Stimulated activated CD4-positive, alpha-beta T cell treated with anti-CD3 and anti-CD28 coated beads, Interleukin-2, amount 100 ng/mL, for 4 hours (primary cell): Measurements from ENCODE around the gene MMD.

Experiments
- DNase-seq: peaks from one replicate; pipeline ENCODE4 v3.0.0-alpha.2; 2020; ENCODE audit warnings: low read depth

Gene MMD

GRCh38 chr17:55348749-55349354 lies 72.8 kb downstream of the MMD start:
- peak; percentile 14 for DNase-seq

GRCh38 chr17:55347341-55347740 lies 74.3 kb downstream of the MMD start:
- no peak for DNase-seq

GRCh38 chr17:55346658-55347057 lies 75.0 kb downstream of the MMD start:
- DNase-seq, result no peak

GRCh38 chr17:55345132-55345531 lies 76.5 kb downstream of the MMD start:
- no peak for DNase-seq

- DNase-seq, result no peak
Measured at GRCh38 chr17:55344514-55344997, 77.1 kb downstream of the MMD start.

GRCh38 chr17:55343900-55344513 lies 77.6 kb downstream of the MMD start:
- no peak for DNase-seq

GRCh38 chr17:55342800-55343585 lies 78.6 kb downstream of the MMD start:
- no peak for DNase-seq
